ENCODE data around the gene ZSCAN5C.
"Not testable (repeated sequence)": the region's sequence is repeated elsewhere in the genome, so short reads cannot be mapped to it uniquely, and the experiment has no call there.

ZSCAN5C gene

GRCh38 chr19:56222901-56223300 lies 20.8 kb downstream of the ZSCAN5C start:
- peaks cover 5% of the 10 kb centered on the region in 2 donors for H3K36me3 ChIP-seq (ENCODE audit: control insufficient read depth in 2 of 2, insufficient read depth in 2 of 2, low read length in 2 of 2)
- no peak overlapping the region for H3K4me3 ChIP-seq (ENCODE audit: low read length in 2 of 2)
- H3K4me1 ChIP-seq (ENCODE audit: control insufficient read depth, insufficient read depth, low read length): no peaks in the 10 kb centered on the region
- peaks cover 0 to 2% of the 10 kb centered on the region in 2 donors for H3K27me3 ChIP-seq (ENCODE audit: control insufficient read depth in 1 of 2, insufficient read depth in 2 of 2, low read length in 2 of 2)
- H3K9me3 ChIP-seq (ENCODE audit: control insufficient read depth in 2 of 2, low read length in 2 of 2): no peaks in the 10 kb centered on the region
- H3K9ac ChIP-seq (ENCODE audit: low read length in 2 of 2): no peak overlapping the region
- no peak overlapping the region for H3K27ac ChIP-seq (ENCODE audit: low read length)

DNA sequence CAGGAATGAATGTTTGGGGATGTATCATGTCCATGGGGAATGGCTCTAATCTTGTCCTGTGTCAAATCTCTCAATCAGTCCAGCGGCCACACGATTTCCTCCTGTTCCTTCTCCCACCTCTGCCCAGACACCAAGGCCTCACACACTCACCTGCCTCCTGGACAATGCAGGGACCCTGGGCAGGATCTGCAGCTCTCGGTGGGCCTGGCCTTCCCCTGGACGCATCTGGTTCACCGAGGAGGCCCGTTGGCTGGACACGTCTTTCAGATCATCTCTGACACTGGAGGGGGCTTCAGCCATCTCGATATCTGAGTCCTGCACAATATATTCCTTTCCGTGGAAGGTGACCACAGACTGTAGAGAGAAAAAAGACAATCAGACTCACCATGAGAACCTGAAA lies 21.4 kb downstream of the ZSCAN5C start:
- Histone ChIP-seq H3K4me1 (ENCODE audit: control insufficient read depth, insufficient read depth, low read length) (no peaks in the 10 kb centered on the region), H3K9me3 (ENCODE audit: control insufficient read depth in 2 of 2, low read length in 2 of 2) (no peaks in the 10 kb centered on the region), H3K27ac (ENCODE audit: low read length) (no peak overlapping the region), H3K36me3 (ENCODE audit: control insufficient read depth in 2 of 2, insufficient read depth in 2 of 2, low read length in 2 of 2) (peaks cover 5% of the 10 kb centered on the region in 2 donors), H3K4me3 (ENCODE audit: low read length in 2 of 2) (no peak overlapping the region), H3K9ac (ENCODE audit: low read length in 2 of 2) (no peak overlapping the region), H3K27me3 (ENCODE audit: control insufficient read depth in 1 of 2, insufficient read depth in 2 of 2, low read length in 2 of 2) (no peaks in the 10 kb centered on the region)

DNA sequence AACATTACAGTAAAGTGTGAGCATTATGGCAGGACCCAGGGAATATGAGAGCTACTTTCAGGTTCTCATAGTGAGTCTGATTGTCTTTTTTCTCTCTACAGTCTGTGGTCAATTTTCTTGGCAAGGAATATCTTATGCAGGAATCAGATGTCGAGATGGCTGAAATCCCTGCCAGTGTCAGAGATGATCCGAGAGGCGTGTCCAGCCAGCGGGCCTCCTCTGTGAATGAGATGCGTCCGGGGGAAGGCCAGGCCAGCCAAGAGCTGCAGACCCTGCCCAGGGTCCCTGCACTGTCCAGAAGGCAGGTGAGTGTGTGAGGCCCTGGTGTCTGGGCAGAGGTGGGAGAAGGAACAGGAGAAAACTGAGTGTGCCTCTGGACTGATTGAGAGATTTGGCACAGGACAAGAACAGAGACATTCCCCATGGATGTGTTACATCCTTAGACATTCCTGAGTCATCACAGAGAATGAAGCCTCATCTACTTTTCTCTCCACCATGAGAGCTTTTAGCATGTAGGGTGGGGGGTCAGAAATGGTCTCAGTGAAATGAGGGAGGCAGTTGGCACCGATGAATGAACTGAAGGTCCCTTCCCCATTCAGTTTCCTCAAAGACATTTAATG lies 43.2 kb downstream of the ZSCAN5C start:
- Histone ChIP-seq H3K4me3 (ENCODE audit: low read length in 2 of 2) (no peak overlapping the region), H3K9me3 (ENCODE audit: control insufficient read depth in 2 of 2, low read length in 2 of 2) (no peaks in the 10 kb centered on the region), H3K4me1 (ENCODE audit: control insufficient read depth, insufficient read depth, low read length) (no peaks in the 10 kb centered on the region), H3K36me3 (ENCODE audit: control insufficient read depth in 2 of 2, insufficient read depth in 2 of 2, low read length in 2 of 2) (no peaks in the 10 kb centered on the region), H3K9ac (ENCODE audit: low read length in 2 of 2) (no peak overlapping the region), H3K27ac (ENCODE audit: low read length) (no peak overlapping the region), H3K27me3 (ENCODE audit: control insufficient read depth in 1 of 2, insufficient read depth in 2 of 2, low read length in 2 of 2) (no peaks in the 10 kb centered on the region)

DNA sequence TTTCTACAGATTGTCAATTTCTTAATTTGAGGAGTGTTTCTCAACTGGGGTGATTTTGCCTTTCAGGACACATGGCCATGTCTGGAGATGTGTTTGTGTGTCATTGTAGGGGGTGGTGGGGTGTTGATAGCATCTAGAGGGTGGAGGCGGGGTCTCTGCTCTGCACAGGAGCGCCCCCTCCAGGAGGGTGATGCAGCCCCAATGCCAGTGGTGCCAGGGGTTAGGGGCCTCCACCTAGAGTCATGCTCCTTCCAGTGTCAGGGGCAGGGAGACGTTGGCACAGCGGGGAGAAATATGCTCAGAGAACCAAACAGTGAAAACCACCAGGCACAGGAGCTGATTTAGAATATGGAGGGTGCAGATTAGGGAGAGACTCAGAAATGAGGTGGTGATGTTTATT lies 43.7 kb downstream of the ZSCAN5C start:
- not testable (repeated sequence) for H3K27me3 ChIP-seq (ENCODE audit: control insufficient read depth in 1 of 2, insufficient read depth in 2 of 2, low read length in 2 of 2); H3K9me3 ChIP-seq (ENCODE audit: control insufficient read depth in 2 of 2, low read length in 2 of 2); H3K4me1 ChIP-seq (ENCODE audit: control insufficient read depth, insufficient read depth, low read length); H3K4me3 ChIP-seq (ENCODE audit: low read length in 2 of 2); H3K27ac ChIP-seq (ENCODE audit: low read length); H3K36me3 ChIP-seq (ENCODE audit: control insufficient read depth in 2 of 2, insufficient read depth in 2 of 2, low read length in 2 of 2); H3K9ac ChIP-seq (ENCODE audit: low read length in 2 of 2)

- H3K36me3 ChIP-seq (ENCODE audit: control insufficient read depth in 2 of 2, insufficient read depth in 2 of 2, low read length in 2 of 2); H3K9me3 ChIP-seq (ENCODE audit: control insufficient read depth in 2 of 2, low read length in 2 of 2); H3K9ac ChIP-seq (ENCODE audit: low read length in 2 of 2); H3K27ac ChIP-seq (ENCODE audit: low read length); H3K4me3 ChIP-seq (ENCODE audit: low read length in 2 of 2); H3K4me1 ChIP-seq (ENCODE audit: control insufficient read depth, insufficient read depth, low read length); H3K27me3 ChIP-seq (ENCODE audit: control insufficient read depth in 1 of 2, insufficient read depth in 2 of 2, low read length in 2 of 2): not testable (repeated sequence)
Measured at GRCh38 chr19:56248736-56249338, 46.8 kb downstream of the ZSCAN5C start.

- H3K36me3 ChIP-seq (ENCODE audit: control insufficient read depth in 2 of 2, insufficient read depth in 2 of 2, low read length in 2 of 2): no peaks in the 10 kb centered on the region
- H3K9me3 ChIP-seq (ENCODE audit: control insufficient read depth in 2 of 2, low read length in 2 of 2): no peaks in the 10 kb centered on the region
- peak overlapping the region in 1 of 2 donors; percentile 40 for H3K4me3 ChIP-seq (ENCODE audit: low read length in 2 of 2)
- no peak overlapping the region for H3K9ac ChIP-seq (ENCODE audit: low read length in 2 of 2)
- H3K4me1 ChIP-seq (ENCODE audit: control insufficient read depth, insufficient read depth, low read length): no peaks in the 10 kb centered on the region
- H3K27me3 ChIP-seq (ENCODE audit: control insufficient read depth in 1 of 2, insufficient read depth in 2 of 2, low read length in 2 of 2): peaks cover 0 to 7% of the 10 kb centered on the region in 2 donors
- no peak overlapping the region for H3K27ac ChIP-seq (ENCODE audit: low read length)
Measured at GRCh38 chr19:56252699-56253422, 50.8 kb downstream of the ZSCAN5C start.

- H3K27me3 ChIP-seq (ENCODE audit: control insufficient read depth in 1 of 2, insufficient read depth in 2 of 2, low read length in 2 of 2): peaks cover 0 to 11% of the 10 kb centered on the region in 2 donors
- no peak overlapping the region for H3K4me3 ChIP-seq (ENCODE audit: low read length in 2 of 2)
- no peak overlapping the region for H3K9ac ChIP-seq (ENCODE audit: low read length in 2 of 2)
- H3K4me1 ChIP-seq (ENCODE audit: control insufficient read depth, insufficient read depth, low read length): no peaks in the 10 kb centered on the region
- H3K9me3 ChIP-seq (ENCODE audit: control insufficient read depth in 2 of 2, low read length in 2 of 2): no peaks in the 10 kb centered on the region
- H3K27ac ChIP-seq (ENCODE audit: low read length): no peak overlapping the region
- H3K36me3 ChIP-seq (ENCODE audit: control insufficient read depth in 2 of 2, insufficient read depth in 2 of 2, low read length in 2 of 2): no peaks in the 10 kb centered on the region
Measured at GRCh38 chr19:56253737-56254136, 51.7 kb downstream of the ZSCAN5C start.

- H3K9me3 ChIP-seq (ENCODE audit: control insufficient read depth in 2 of 2, low read length in 2 of 2): no peaks in the 10 kb centered on the region
- H3K4me3 ChIP-seq (ENCODE audit: low read length in 2 of 2): no peak overlapping the region
- H3K27me3 ChIP-seq (ENCODE audit: control insufficient read depth in 1 of 2, insufficient read depth in 2 of 2, low read length in 2 of 2): peaks cover 0 to 11% of the 10 kb centered on the region in 2 donors
Measured at GRCh38 chr19:56258272-56258671, 56.2 kb downstream of the ZSCAN5C start.

More at GRCh38 chr19:56258272-56258671, 56.2 kb downstream of the ZSCAN5C start:
- Histone ChIP-seq H3K36me3 (ENCODE audit: control insufficient read depth in 2 of 2, insufficient read depth in 2 of 2, low read length in 2 of 2) (no peaks in the 10 kb centered on the region), H3K4me1 (ENCODE audit: control insufficient read depth, insufficient read depth, low read length) (no peaks in the 10 kb centered on the region), H3K9ac (ENCODE audit: low read length in 2 of 2) (no peak overlapping the region), H3K27ac (ENCODE audit: low read length) (no peak overlapping the region)

Measured in stomach smooth muscle (tissue), 2 donors.